CD14-positive monocyte (primary cell): Measurements from ENCODE around the gene CDK17. TPM values are rescaled to one million over a fixed set of nuclear protein-coding genes. Genes with fewer than 3 reads are reported as not detected.

ENCODE experiments used
- DNase-seq, 3 donors: peaks; one replicate each; pipeline ENCODE4 v3.0.0-alpha.2; 2011 to 2022
- H2AFZ ChIP-seq: 2 replicates; pipeline ENCODE4 v1.6.0; 2012; ENCODE audit warnings: mild to moderate bottlenecking, low read depth, low read length, inconsistent platforms; ENCODE audit not compliant: insufficient read depth, poor library complexity, severe bottlenecking
- H3K27ac ChIP-seq, 2 donors: 1 replicate in 1 of 2; 2 replicates in 1 of 2; pipeline ENCODE4 v1.5.1; 2012 to 2013; ENCODE audit warnings: low read length in 2 of 2, control low read depth in 1 of 2, inconsistent platforms in 1 of 2, low read depth in 1 of 2, mild to moderate bottlenecking in 1 of 2
- H3K27me3 ChIP-seq, 2 donors: one replicate each; pipeline versions ENCODE4 v1.6.0 to v1.6.1; 2011 to 2013; ENCODE audit warnings: low read length in 2 of 2; ENCODE audit not compliant: control insufficient read depth in 2 of 2, insufficient read depth in 2 of 2
- H3K36me3 ChIP-seq, 2 donors: replicated peaks in 1 of 2; 1 replicate in 1 of 2; 2 replicates in 1 of 2; pipeline versions ENCODE4 v1.5.1 to v1.6.1; 2012 to 2013; ENCODE audit warnings: low read length in 2 of 2, control low read depth in 1 of 2, inconsistent platforms in 1 of 2, mild to moderate bottlenecking in 1 of 2; ENCODE audit not compliant: insufficient read depth in 2 of 2, control insufficient read depth in 1 of 2
- H3K4me1 ChIP-seq, 2 donors: 1 replicate in 1 of 2; 2 replicates in 1 of 2; pipeline versions ENCODE4 v1.5.1 to v1.6.1; 2012 to 2013; ENCODE audit warnings: low read length in 2 of 2, control low read depth in 1 of 2, inconsistent platforms in 1 of 2, mild to moderate bottlenecking in 1 of 2, moderate library complexity in 1 of 2; ENCODE audit not compliant: insufficient read depth in 2 of 2, control insufficient read depth in 1 of 2
- H3K4me2 ChIP-seq: replicated peaks from 2 replicates; pipeline ENCODE3; 2012; ENCODE audit warnings: low read length, moderate library complexity, mild to moderate bottlenecking; ENCODE audit not compliant: poor library complexity, severe bottlenecking; ENCODE audit errors: extremely low read depth
- H3K4me3 ChIP-seq, 3 experiments: fragments of 200-600 bp in 1 of 3; sonication (generic) in 1 of 3; replicated peaks in 1 of 3; 1 replicate in 2 of 3; 2 replicates in 1 of 3; pipeline ENCODE4 v1.5.1; 2011 to 2013; ENCODE audit warnings: low read length in 3 of 3, mild to moderate bottlenecking in 3 of 3, control low read depth in 2 of 3, low read depth in 2 of 3, inconsistent platforms in 1 of 3, moderate library complexity in 1 of 3
- H3K79me2 ChIP-seq: 2 replicates; pipeline ENCODE4 v1.6.0; 2012; ENCODE audit warnings: mild to moderate bottlenecking, control low read depth, inconsistent platforms, low read length, moderate library complexity; ENCODE audit not compliant: insufficient read depth
- H3K9ac ChIP-seq: 2 replicates; pipeline ENCODE4 v1.6.0; 2017; ENCODE audit warnings: low read length, mild to moderate bottlenecking; ENCODE audit not compliant: insufficient read depth, poor library complexity, severe bottlenecking
- H3K9me3 ChIP-seq, 2 donors: replicated peaks in 1 of 2; 1 replicate in 1 of 2; 2 replicates in 1 of 2; pipeline versions ENCODE4 v1.5.1 to v1.6.1; 2012 to 2013; ENCODE audit warnings: low read length in 2 of 2, control low read depth in 1 of 2; ENCODE audit not compliant: control insufficient read depth in 1 of 2, insufficient read depth in 1 of 2
- H4K20me1 ChIP-seq: 2 replicates; pipeline ENCODE4 v1.6.0; 2012; ENCODE audit warnings: mild to moderate bottlenecking, low read length, control low read depth, moderate library complexity; ENCODE audit not compliant: insufficient read depth
- H3K27ac Mint-ChIP-seq, 7 donors: one replicate each; pipeline ENCODE4 v1.8.0; 2020; ENCODE audit warnings: mild to moderate bottlenecking in 7 of 7, mixed read lengths in 7 of 7, moderate library complexity in 6 of 7, inconsistent platforms in 2 of 7
- H3K27me3 Mint-ChIP-seq, 3 donors: one replicate each; pipeline ENCODE4 v1.8.0; 2021 to 2022; ENCODE audit warnings: low read depth in 3 of 3, mild to moderate bottlenecking in 3 of 3, mixed read lengths in 3 of 3, moderate library complexity in 3 of 3, inconsistent platforms in 1 of 3
- H3K36me3 Mint-ChIP-seq, 2 donors: one replicate each; pipeline ENCODE4 v1.8.0; 2020; ENCODE audit warnings: mixed read lengths in 2 of 2, inconsistent platforms in 1 of 2, mild to moderate bottlenecking in 1 of 2
- H3K4me1 Mint-ChIP-seq: one replicate; pipeline ENCODE4 v1.8.0; 2020; ENCODE audit warnings: mild to moderate bottlenecking, mixed read lengths
- H3K4me3 Mint-ChIP-seq, 2 donors: one replicate each; pipeline ENCODE4 v1.8.0; 2020; ENCODE audit warnings: mild to moderate bottlenecking in 2 of 2, mixed read lengths in 2 of 2, moderate library complexity in 1 of 2
- H3K9me3 Mint-ChIP-seq, 7 donors: one replicate each; pipeline ENCODE4 v1.8.0; 2020 to 2022; ENCODE audit warnings: mixed read lengths in 7 of 7, mild to moderate bottlenecking in 6 of 7, moderate library complexity in 6 of 7, inconsistent platforms in 2 of 7
- CTCF ChIP-seq: fragments of 200-600 bp; IDR thresholded peaks from one replicate; pipeline ENCODE4 v1.8.0; 2022; ENCODE audit warnings: antibody characterized with exemption, mild to moderate bottlenecking
- WGBS: methylation state at CpG from one replicate; pipeline ENCODE4 v1.1.5; 2013; ENCODE audit warnings: missing lambda C conversion rate; ENCODE audit not compliant: insufficient coverage; 5-methylcytosine and 5-hydroxymethylcytosine counted together
- intact Hi-C, 2 donors: fragments of 100-400 bp; cut with micrococcal nuclease; formaldehyde crosslinking; loops; one replicate each; pipeline versions ENCODE4 v1.15.0 to v1.15.1; 2023
- polyA plus RNA-seq, 3 donors: library from polyadenylated mRNA; depleted of rRNA in 1 of 3; unstranded in 2 of 3; stranded (reverse) in 1 of 3; fragments of 300-500 nt in 2 of 3; fragments of >200 nt in 1 of 3; fragmentation: Illumina TruSeq in 2 of 3; gene quantifications; 1 replicate in 2 of 3; 2 replicates in 1 of 3; pipeline ENCODE4 v1.2.3, GENCODE V29; 2012 to 2021

The CDK17 gene
- polyA plus RNA-seq, 3 donors = 3.6 to 6.9 (median 6.4) TPM

- Mint-ChIP-seq H3K27me3 (no peaks in the 10 kb centered on the region), H3K9me3 (peaks cover 0 to 2% (median 0%) of the 10 kb centered on the region in 7 donors), H3K4me1 (peaks cover 33% of the 10 kb centered on the region), H3K4me3 (no peak overlapping the region), H3K27ac (peak overlapping the region in 1 of 7 donors; percentile 66), H3K36me3 (no peaks in the 10 kb centered on the region)
- Histone ChIP-seq H3K9me3 (no peaks in the 10 kb centered on the region), H3K36me3 (no peaks in the 10 kb centered on the region), H4K20me1 (no peaks in the 10 kb centered on the region), H3K4me2 (no peak overlapping the region), H3K27me3 (no peaks in the 10 kb centered on the region), H3K9ac (no peak overlapping the region), H2AFZ (no peak overlapping the region), H3K27ac (no peak overlapping the region), H3K4me1 (peaks cover 13 to 26% of the 10 kb centered on the region in 2 donors), H3K4me3 (no peak overlapping the region), H3K79me2 (no peaks in the 10 kb centered on the region)
- no peak for TF ChIP-seq CTCF
- intact Hi-C loops = no loop called here
- WGBS = no CpG with 5 or more reads among the region's 3 CpGs
- DNase-seq = no peak
Observed at GRCh38 chr12:96424601-96425000, 24.4 kb upstream of the CDK17 start.

GRCh38 chr12:96422192-96422591, 22.0 kb upstream of the CDK17 start:
- H3K27me3 Mint-ChIP-seq = no peaks in the 10 kb centered on the region

More at GRCh38 chr12:96422192-96422591, 22.0 kb upstream of the CDK17 start:
- Histone ChIP-seq H3K27ac (no peak overlapping the region), H3K27me3 (no peaks in the 10 kb centered on the region), H3K36me3 (no peaks in the 10 kb centered on the region), H3K9ac (no peak overlapping the region), H3K4me2 (no peak overlapping the region), H3K4me3 (no peak overlapping the region), H4K20me1 (no peaks in the 10 kb centered on the region), H3K4me1 (peaks cover 12 to 26% of the 10 kb centered on the region in 2 donors), H3K79me2 (no peaks in the 10 kb centered on the region), H2AFZ (no peak overlapping the region), H3K9me3 (no peaks in the 10 kb centered on the region)
- WGBS = no CpG with 5 or more reads among the region's 2 CpGs
- no peak for DNase-seq
- Mint-ChIP-seq H3K36me3 (no peaks in the 10 kb centered on the region), H3K4me3 (no peak overlapping the region), H3K9me3 (peaks cover 0 to 2% (median 0%) of the 10 kb centered on the region in 7 donors), H3K27ac (no peak overlapping the region), H3K4me1 (peaks cover 29% of the 10 kb centered on the region)
- intact Hi-C loops = no loop called here
- no peak for TF ChIP-seq CTCF
